ENCODE measurements around the gene TNRC6A.

Gene TNRC6A

GRCh38 chr16:24755201-24755874 is 25.9 kb downstream of the TNRC6A start:
- peaks cover 2% of the 10 kb centered on the region for H3K4me1 ChIP-seq (ENCODE audit: insufficient read depth, low read length, poor library complexity, severe bottlenecking)
- no peak overlapping the region for H3K9ac ChIP-seq (ENCODE audit: low read depth, low read length, poor library complexity, severe bottlenecking)
- H3F3A ChIP-seq (ENCODE audit: low read depth), result no peaks in the 10 kb centered on the region
- no peak overlapping the region for H2AFZ ChIP-seq (ENCODE audit: low read length)
- H3K9me3 ChIP-seq (ENCODE audit: insufficient read depth, low read depth, low read length), result no peaks in the 10 kb centered on the region
- H3K4me3 ChIP-seq (ENCODE audit: low read length, poor library complexity, severe bottlenecking), result no peak overlapping the region
- peaks cover 93% of the 10 kb centered on the region for H3K79me2 ChIP-seq (ENCODE audit: insufficient read depth, low read length)
- no peak overlapping the region for H3K4me2 ChIP-seq (ENCODE audit: low read depth, low read length, poor library complexity, severe bottlenecking)
- H4K20me1 ChIP-seq (ENCODE audit: insufficient read depth, low read length, poor library complexity, severe bottlenecking), result peaks cover 83% of the 10 kb centered on the region
- no peaks in the 10 kb centered on the region for H3K9me2 ChIP-seq (replicated peaks; ENCODE audit: low read depth, low read length)
- TF ChIP-seq EZH2phosphoT487 (IDR thresholded peaks at IDR 0.05; ENCODE audit: borderline replicate concordance) (no peak), CTCF (conservative IDR thresholded peaks at IDR 0.05; ENCODE audit: low read length) (no peak)
- H3K27me3 ChIP-seq (ENCODE audit: insufficient read depth, low read length, poor library complexity, severe bottlenecking), result no peaks in the 10 kb centered on the region
- H3K36me3 ChIP-seq (ENCODE audit: insufficient read depth, low read length), result peaks cover 20% of the 10 kb centered on the region; the same call in 1 of the 2 replicates

- H3K4me3 ChIP-seq (ENCODE audit: low read length, poor library complexity, severe bottlenecking), result no peak overlapping the region
- H3K4me2 ChIP-seq (ENCODE audit: low read depth, low read length, poor library complexity, severe bottlenecking), result no peak overlapping the region
- H3F3A ChIP-seq (ENCODE audit: low read depth), result no peaks in the 10 kb centered on the region
- no peaks in the 10 kb centered on the region for H3K27me3 ChIP-seq (ENCODE audit: insufficient read depth, low read length, poor library complexity, severe bottlenecking)
- no peaks in the 10 kb centered on the region for H3K9me2 ChIP-seq (replicated peaks; ENCODE audit: low read depth, low read length)
- TF ChIP-seq EZH2phosphoT487 (IDR thresholded peaks at IDR 0.05; ENCODE audit: borderline replicate concordance) (no peak), CTCF (conservative IDR thresholded peaks at IDR 0.05; ENCODE audit: low read length) (no peak)
- no peaks in the 10 kb centered on the region for H3K4me1 ChIP-seq (ENCODE audit: insufficient read depth, low read length, poor library complexity, severe bottlenecking)
- no peak overlapping the region for H3K9ac ChIP-seq (ENCODE audit: low read depth, low read length, poor library complexity, severe bottlenecking)
- H2AFZ ChIP-seq (ENCODE audit: low read length), result no peak overlapping the region
- H3K79me2 ChIP-seq (ENCODE audit: insufficient read depth, low read length), result peaks cover 68% of the 10 kb centered on the region
- H3K36me3 ChIP-seq (ENCODE audit: insufficient read depth, low read length), result peaks cover 47% of the 10 kb centered on the region; the same call in 1 of the 2 replicates
- no peaks in the 10 kb centered on the region for H3K9me3 ChIP-seq (ENCODE audit: insufficient read depth, low read depth, low read length)
- peaks cover 57% of the 10 kb centered on the region for H4K20me1 ChIP-seq (ENCODE audit: insufficient read depth, low read length, poor library complexity, severe bottlenecking)
Measured at GRCh38 chr16:24758373-24758772, 28.9 kb downstream of the TNRC6A start.

- peaks cover 50% of the 10 kb centered on the region for H4K20me1 ChIP-seq (ENCODE audit: insufficient read depth, low read length, poor library complexity, severe bottlenecking)
- H3K9me2 ChIP-seq (replicated peaks; ENCODE audit: low read depth, low read length), result no peaks in the 10 kb centered on the region
- no peak overlapping the region for H3K4me3 ChIP-seq (ENCODE audit: low read length, poor library complexity, severe bottlenecking)
- H3K9me3 ChIP-seq (ENCODE audit: insufficient read depth, low read depth, low read length), result no peaks in the 10 kb centered on the region
- TF ChIP-seq CTCF (conservative IDR thresholded peaks at IDR 0.05; ENCODE audit: low read length), result no peak
- no peak for TF ChIP-seq EZH2phosphoT487 (IDR thresholded peaks at IDR 0.05; ENCODE audit: borderline replicate concordance)
- no peaks in the 10 kb centered on the region for H3K27me3 ChIP-seq (ENCODE audit: insufficient read depth, low read length, poor library complexity, severe bottlenecking)
- no peak overlapping the region for H3K4me2 ChIP-seq (ENCODE audit: low read depth, low read length, poor library complexity, severe bottlenecking)
- H3K36me3 ChIP-seq (ENCODE audit: insufficient read depth, low read length), result peaks cover 50% of the 10 kb centered on the region; the same call in 1 of the 2 replicates
- H3K9ac ChIP-seq (ENCODE audit: low read depth, low read length, poor library complexity, severe bottlenecking), result no peak overlapping the region
- H3K4me1 ChIP-seq (ENCODE audit: insufficient read depth, low read length, poor library complexity, severe bottlenecking), result no peaks in the 10 kb centered on the region
- H3F3A ChIP-seq (ENCODE audit: low read depth), result no peaks in the 10 kb centered on the region
- no peak overlapping the region for H2AFZ ChIP-seq (ENCODE audit: low read length)
- H3K79me2 ChIP-seq (ENCODE audit: insufficient read depth, low read length), result peaks cover 64% of the 10 kb centered on the region
Measured at GRCh38 chr16:24759006-24759405, 29.6 kb downstream of the TNRC6A start.
